ENCODE data around the gene RAB40B. TPM values are rescaled to one million over a fixed set of nuclear protein-coding genes. Genes with fewer than 3 reads are reported as not detected.

Gene RAB40B
- total RNA-seq, 2 experiments from 2014 or later, result 2.1 to 3.1 TPM

DNA sequence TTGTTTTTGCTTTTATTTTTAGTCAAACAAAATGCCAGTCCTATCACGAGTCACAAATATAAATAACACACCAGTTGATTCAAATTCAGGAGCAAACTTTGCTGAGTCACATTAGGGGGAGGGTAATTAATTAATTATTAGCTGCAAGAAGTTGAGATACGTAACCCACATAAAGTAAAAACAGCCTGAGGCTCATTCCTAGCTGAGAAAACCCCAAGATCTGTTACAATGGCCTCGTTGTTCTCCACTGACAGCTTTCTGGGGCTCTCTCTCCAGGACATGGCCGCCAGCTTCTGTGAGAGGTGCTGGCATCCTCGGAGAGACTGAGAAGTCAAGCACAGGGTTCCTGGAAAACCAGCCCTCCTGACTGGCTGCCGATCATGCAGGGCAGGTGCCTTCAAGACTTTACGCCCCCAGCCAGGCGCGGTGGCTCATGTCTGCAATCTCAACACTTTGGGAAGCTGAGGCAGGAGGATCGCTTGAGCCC lies 11.1 kb downstream of the RAB40B start:
- Mint-ChIP-seq H3K9me3 (no peaks in the 10 kb centered on the region), H3K4me3 (no peak overlapping the region), H3K27me3 (no peaks in the 10 kb centered on the region), H3K27ac (no peak overlapping the region), H3K36me3 (peaks cover 8% of the 10 kb centered on the region), H3K4me1 (peaks cover 11% of the 10 kb centered on the region)
- DNase-seq, result no peak

DNA sequence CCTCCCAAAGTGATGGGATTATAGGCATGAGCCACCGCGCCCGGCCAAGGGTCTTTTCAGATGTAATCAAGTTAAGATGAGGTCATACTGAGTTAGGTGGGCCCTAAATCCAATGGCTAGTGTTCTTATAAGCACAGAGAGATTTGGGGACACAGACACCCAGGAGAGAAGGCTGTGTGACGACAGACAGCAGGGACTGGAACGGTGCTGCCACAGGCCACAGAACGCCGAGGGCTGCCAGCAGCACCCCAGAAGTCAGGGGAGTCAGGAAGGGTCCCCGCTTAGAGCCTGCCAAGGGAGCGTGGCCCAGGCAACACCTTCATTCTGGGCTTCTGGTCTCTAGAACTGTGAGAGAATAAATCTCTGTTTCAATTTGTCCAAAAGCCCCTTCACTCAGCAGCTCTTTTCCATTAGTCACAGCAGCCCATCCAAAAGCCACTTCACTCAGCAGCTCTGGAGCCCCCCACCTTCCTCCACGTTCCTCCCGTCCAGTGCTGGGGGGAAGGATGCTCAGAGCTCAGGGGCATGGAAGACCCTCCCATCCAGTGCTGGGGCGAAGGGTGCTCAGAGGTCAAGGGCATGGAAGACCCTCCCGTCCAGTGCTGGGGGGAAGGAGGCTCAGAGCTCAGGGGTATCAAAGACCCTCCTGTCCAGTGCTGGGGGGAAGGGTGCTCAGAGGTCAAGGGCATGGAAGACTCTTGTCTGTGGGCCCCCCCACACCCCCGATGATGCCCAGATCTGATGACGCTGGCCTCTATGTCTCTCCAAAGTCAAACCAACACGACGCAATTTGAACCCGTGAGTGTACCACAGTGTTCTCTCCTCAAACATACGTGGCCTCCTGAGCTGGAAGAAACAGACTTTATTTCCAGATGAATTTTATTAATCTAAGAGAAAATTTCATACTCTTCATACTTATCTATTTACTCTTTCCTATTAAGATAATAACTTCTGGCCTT lies 11.9 kb downstream of the RAB40B start:
- no peak overlapping the region for H3K27ac Mint-ChIP-seq
- H3K4me1 Mint-ChIP-seq, result peaks cover 5% of the 10 kb centered on the region
- H3K36me3 Mint-ChIP-seq, result peaks cover 11% of the 10 kb centered on the region
- peaks cover 7% of the 10 kb centered on the region for H3K9me3 Mint-ChIP-seq
- no peak for DNase-seq
- H3K27me3 Mint-ChIP-seq, result no peaks in the 10 kb centered on the region
- H3K4me3 Mint-ChIP-seq, result no peak overlapping the region

DNA sequence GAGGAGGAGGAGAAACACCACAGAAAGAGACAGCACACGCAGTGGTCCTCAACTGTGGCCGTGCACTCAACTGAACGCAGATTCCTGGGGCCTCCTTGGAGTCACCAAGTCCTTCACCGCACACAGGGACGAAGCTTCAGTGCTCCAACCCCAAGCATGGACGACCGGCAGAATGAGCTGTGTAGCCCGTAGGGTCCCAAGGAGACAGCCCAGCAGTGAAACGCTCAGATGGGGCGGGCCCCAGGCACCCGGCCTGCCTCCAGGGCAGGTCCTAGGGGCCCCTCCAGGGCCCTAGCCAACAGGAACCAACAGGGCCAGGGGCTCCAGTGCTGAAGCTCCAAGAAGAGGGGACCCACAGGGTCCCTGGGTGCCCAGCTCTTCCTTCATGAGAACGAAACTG lies 13.2 kb downstream of the RAB40B start:
- Mint-ChIP-seq H3K9me3 (peaks cover 8% of the 10 kb centered on the region), H3K27ac (no peak overlapping the region), H3K27me3 (no peaks in the 10 kb centered on the region), H3K4me3 (no peak overlapping the region), H3K36me3 (peaks cover 10% of the 10 kb centered on the region), H3K4me1 (no peaks in the 10 kb centered on the region)
- DNase-seq, result no peak

DNA sequence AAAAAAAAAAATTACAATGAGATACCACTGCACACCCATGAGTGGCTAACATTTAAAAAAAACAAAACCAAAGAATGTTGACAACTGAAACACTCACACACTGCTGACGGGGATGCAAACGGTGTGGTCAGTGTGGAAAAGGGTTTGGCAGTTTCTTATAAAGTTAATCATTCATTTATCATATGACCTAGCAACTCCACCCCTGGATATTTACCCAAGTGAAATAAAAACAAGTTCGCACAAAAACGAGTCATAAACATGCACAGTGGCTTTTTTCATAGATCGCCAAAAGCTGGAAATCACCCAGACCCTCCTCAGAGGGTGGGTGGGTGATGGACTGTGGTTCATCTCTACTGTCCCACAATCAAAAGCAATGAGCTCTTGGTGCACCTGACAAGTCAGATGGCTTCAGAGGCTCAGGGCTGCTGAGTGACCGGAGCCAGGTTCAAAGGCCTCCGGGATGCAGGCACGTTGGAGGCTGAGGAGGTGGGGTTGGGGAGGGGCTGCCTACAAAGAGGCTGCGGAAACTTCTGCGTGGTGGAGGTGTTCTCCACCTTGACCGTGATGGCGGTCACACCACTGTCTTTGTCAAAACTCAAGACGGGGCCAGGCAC lies 14.2 kb downstream of the RAB40B start:
- no peak overlapping the region for H3K27ac Mint-ChIP-seq
- DNase-seq, result no peak
- no peaks in the 10 kb centered on the region for H3K4me1 Mint-ChIP-seq
- no peak overlapping the region for H3K4me3 Mint-ChIP-seq
- H3K9me3 Mint-ChIP-seq, result peaks cover 8% of the 10 kb centered on the region
- H3K36me3 Mint-ChIP-seq, result peaks cover 7% of the 10 kb centered on the region
- H3K27me3 Mint-ChIP-seq, result no peaks in the 10 kb centered on the region

DNA sequence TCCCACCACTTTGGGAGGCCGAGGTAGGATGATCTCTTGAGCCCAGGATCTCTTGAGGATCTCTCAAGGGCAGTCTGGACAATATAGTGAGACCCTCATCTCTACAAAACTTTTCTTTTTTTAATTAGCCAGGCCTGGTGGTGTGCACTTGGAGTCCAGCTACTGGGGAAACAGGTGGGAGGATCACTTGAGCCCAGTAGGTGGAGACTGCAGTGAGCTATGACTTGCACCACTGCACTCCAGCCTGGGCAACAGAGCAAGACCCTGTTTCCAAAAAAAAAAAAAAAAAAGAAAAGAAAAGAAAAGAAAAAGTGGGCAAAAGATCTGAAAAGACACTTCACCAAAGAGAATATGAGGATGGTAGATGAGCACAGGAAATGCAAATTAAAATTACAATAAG lies 15.0 kb downstream of the RAB40B start:
- Mint-ChIP-seq H3K4me3 (no peak overlapping the region), H3K27ac (no peak overlapping the region), H3K36me3 (peaks cover 7% of the 10 kb centered on the region), H3K4me1 (no peaks in the 10 kb centered on the region), H3K9me3 (peaks cover 8% of the 10 kb centered on the region), H3K27me3 (no peaks in the 10 kb centered on the region)
- DNase-seq, result no peak

DNA sequence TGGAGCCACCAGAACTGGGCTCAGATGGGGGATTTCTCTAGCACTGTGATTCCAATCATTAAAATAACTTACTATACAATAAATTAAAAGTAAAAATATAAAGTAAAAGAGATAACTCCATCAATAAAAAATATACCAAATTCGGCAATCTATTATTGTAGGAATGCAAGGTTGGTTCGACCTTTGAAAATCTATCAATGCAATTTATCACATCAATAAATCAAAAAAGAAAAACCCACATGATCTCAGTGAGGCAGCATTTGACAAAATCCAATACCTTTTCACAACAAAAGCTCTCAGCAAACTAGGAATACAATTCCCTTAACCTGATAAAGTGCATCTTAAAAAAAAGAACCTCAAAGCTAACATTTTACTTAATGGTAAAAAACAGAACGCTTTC lies 17.0 kb downstream of the RAB40B start:
- no peak overlapping the region for H3K27ac Mint-ChIP-seq
- H3K4me3 Mint-ChIP-seq, result no peak overlapping the region
- peaks cover 8% of the 10 kb centered on the region for H3K9me3 Mint-ChIP-seq
- no peaks in the 10 kb centered on the region for H3K27me3 Mint-ChIP-seq
- DNase-seq, result no peak
- peaks cover 7% of the 10 kb centered on the region for H3K36me3 Mint-ChIP-seq
- H3K4me1 Mint-ChIP-seq, result no peaks in the 10 kb centered on the region

DNA sequence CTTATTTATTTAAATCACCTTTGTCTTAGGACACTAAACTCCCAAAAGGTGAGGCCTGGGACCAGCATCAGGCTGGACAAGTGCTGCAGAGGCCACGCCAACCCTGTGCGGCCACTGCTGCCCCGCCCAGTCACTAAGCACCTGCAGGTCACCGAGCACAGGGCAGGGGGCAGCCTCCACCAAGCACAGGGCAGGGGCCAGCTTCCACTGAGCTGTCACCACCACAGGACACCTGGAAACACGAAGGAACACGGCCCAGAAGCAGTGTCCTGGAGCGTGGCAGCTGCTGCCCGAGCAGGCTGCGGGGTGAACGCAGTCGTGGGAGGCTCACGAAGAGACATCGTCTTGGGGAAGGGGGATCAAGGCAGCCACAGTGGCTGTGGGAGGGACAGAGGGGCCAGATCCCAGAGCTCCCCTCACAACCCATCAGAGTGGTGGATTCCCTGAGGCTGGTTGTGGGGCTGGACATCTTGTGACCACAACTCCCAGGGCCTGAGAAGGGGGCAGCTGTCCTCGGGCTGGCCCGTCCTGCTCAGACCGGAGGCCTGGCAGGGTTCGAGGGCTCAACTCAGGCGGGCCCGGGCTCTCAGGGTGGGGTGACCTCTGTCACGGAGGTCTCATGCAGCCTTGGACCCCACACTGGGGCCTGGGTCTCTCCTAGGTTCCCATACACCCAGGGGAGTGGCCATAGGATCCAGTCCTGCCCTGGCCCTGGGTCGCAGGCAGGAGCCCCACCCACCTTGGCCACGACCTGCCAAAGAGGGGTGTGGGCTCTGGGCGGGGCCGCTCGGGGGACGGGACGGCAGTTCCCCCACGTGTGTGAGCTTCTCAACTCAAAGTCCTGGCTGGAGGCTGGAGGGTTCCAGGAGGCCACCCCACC lies 18.7 kb downstream of the RAB40B start:
- peaks cover 7% of the 10 kb centered on the region for H3K36me3 Mint-ChIP-seq
- no peaks in the 10 kb centered on the region for H3K4me1 Mint-ChIP-seq
- peaks cover 8% of the 10 kb centered on the region for H3K9me3 Mint-ChIP-seq
- no peak overlapping the region for H3K4me3 Mint-ChIP-seq
- DNase-seq, result no peak
- no peak overlapping the region for H3K27ac Mint-ChIP-seq
- H3K27me3 Mint-ChIP-seq, result no peaks in the 10 kb centered on the region

DNA sequence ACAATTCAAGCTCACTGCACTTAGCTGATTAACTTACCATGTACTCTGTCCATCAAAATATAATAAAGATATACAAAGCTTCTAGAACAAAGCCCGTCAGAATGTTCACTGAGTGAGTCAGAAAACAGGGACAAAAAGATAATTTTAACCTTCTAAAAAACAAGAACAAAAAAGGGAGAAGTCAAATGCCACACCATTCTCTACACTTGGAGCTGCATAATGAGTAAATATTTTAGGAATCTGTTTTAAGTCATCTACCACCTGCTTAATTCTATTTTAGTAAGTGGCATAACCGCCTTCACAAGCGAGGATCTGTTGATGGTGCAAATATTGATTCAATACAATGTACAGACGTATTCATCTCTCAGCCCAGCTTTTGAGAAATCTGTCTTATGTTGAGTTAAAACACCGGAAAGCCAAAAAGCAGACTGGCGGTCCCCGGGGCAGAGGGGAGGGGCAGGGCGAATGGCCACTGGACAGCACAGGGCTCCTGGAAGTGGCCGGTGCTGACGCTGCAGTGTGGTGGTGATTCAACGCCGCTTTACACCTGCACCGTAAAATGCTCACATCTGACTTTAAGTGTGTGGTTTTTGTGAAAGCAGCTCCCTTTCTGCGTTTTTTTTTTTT lies 20.1 kb downstream of the RAB40B start:
- Mint-ChIP-seq H3K27ac (no peak overlapping the region), H3K36me3 (peaks cover 7% of the 10 kb centered on the region), H3K4me3 (no peak overlapping the region), H3K27me3 (no peaks in the 10 kb centered on the region), H3K4me1 (no peaks in the 10 kb centered on the region), H3K9me3 (peaks cover 8% of the 10 kb centered on the region)
- DNase-seq, result no peak

DNA sequence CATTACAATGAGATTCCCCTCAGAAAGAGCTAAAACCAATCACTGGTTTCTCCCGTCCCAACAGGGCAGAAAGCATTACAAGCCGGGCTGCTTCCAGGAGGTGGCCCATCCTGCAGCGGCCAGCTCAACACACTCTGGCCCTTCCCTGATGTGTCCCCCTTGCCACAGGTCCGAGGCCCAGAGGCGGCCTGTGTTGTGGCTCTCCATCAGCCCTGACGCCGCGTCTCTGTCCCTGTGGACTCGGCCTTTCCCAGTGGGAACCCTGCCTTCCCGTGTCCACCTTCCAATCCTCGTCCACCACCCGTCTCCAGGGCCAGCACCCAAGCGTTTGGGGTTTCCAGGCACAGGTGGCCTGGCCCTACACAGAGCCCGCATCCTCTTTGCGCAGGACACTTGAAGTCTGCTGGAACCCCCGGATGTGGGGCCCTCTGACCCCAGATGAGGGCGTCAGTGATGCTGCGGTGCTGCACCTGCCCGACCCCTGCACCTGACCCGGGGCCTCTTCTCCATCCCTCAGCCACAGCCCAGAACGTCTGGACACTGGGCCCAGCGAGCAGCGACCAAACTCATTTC lies 21.1 kb downstream of the RAB40B start:
- no peak overlapping the region for H3K4me3 Mint-ChIP-seq
- no peak overlapping the region for H3K27ac Mint-ChIP-seq
- peaks cover 7% of the 10 kb centered on the region for H3K36me3 Mint-ChIP-seq
- peaks cover 8% of the 10 kb centered on the region for H3K9me3 Mint-ChIP-seq
- no peaks in the 10 kb centered on the region for H3K4me1 Mint-ChIP-seq
- DNase-seq, result no peak
- H3K27me3 Mint-ChIP-seq, result no peaks in the 10 kb centered on the region

DNA sequence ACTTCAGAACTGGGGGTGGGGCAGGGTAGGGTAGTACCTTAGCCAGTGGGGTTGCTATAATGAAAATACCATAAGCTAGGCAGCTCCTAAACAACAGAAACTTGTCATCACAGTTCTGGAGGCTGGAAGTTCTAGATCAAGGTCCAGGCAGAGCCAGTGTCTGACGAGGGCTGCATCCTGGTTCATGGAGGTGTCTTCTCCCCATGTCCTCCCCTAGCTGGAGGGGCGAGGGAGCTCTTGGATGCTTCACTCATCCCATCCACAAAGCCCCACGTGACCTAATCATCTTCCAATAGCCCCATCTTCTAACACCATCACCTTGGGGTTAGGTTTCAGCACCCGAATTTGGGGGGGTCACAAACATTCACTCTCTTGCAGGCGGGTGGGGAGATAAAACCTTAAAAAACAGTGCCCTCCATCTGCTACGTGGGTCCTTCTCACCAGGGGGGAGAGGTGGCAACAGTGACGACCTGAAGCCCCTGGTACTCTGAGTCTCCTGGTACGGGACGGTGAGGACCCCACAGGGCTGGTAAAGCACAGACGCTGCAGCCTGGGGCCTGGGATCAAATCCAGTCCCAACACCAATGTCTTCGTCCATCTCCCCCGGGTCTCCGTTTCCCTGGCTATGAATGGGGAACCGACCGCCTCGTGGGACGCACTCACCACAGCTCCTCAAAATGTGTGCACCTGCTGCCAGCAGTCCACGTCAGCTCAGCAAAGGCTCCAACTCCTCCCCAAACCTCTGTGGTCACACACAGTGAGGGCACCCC lies 22.8 kb downstream of the RAB40B start:
- no peak for DNase-seq
- Mint-ChIP-seq H3K4me3 (no peak overlapping the region), H3K9me3 (no peaks in the 10 kb centered on the region), H3K36me3 (no peaks in the 10 kb centered on the region), H3K4me1 (no peaks in the 10 kb centered on the region), H3K27ac (no peak overlapping the region), H3K27me3 (no peaks in the 10 kb centered on the region)

DNA sequence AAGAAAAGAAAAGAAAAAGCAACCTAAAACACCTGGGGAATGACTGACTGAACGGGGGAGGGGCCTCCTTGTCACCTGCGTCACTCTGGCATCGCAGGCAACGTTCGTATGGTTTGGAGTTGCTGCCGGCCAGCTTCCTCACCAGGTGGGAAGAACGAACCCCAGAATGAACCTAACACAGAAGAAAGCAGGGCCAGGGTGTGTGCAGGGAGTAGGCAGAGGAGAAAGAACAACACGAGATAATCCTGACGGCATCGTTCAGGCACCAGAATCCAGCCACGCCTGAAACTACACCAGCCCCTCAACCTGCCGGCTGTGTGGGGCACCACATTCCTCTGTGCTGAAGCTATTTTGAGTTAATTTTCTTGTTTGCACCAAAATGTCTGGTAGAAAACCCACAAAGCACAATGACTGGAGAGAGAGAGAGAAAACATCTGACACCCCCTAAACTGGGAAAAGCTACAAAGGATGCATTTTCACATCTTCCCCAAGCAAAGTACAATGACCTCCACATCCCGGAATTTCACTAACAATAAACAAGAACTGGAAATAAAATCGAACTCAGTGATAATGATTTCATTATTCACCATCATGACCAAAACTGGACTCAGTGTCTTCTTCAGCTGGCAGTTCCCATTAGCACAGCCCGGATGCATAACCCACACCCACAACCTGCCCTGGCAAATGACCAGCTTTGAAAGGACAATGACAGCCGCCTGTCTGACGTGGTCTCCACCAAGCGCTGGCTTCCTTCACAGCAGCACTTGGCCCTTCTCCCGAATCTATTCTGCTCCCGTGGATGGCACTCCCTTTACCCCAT lies 23.6 kb downstream of the RAB40B start:
- Mint-ChIP-seq H3K27me3 (no peaks in the 10 kb centered on the region), H3K27ac (no peak overlapping the region), H3K4me3 (no peak overlapping the region), H3K4me1 (no peaks in the 10 kb centered on the region), H3K36me3 (no peaks in the 10 kb centered on the region), H3K9me3 (no peaks in the 10 kb centered on the region)
- DNase-seq, result no peak

DNA sequence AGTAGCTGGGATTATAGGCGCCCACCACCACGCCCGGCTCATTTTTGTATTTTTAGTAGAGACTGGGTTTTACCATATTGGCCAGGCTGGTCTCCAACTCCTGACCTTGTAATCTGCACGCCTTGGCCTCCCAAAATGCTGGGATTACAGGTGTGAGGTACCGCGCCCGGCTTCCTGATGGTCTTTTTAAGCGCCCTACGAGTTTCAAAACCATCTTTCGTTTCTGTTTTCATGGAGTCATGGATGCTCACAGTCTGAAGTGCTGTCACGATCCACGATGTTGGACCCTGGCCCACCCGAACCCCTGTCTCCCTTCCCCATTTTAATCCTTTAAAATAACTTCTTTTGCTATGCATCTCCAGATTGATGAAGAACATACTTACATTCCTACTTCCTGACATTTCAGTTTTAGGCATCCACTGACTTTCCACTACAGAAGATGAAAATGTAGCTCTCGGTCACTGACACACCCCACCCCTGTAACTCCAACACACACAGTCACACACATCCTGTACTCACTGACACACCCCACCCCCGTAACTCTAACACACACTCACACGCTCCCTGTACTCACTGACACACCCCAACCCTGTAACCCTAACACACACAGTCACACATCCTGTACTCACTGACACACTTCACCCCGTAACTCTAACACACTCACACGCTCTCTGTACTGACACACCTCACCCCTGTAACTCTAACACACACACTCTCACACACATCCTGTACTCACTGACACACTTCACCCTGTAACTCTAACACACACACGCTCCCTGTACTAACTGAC lies 27.6 kb downstream of the RAB40B start:
- Mint-ChIP-seq H3K9me3 (no peaks in the 10 kb centered on the region), H3K27me3 (no peaks in the 10 kb centered on the region), H3K4me1 (peaks cover 5% of the 10 kb centered on the region), H3K4me3 (no peak overlapping the region), H3K36me3 (no peaks in the 10 kb centered on the region), H3K27ac (no peak overlapping the region)
- no peak for DNase-seq
